ENCODE data around the gene KAT6B. TPM values are rescaled to one million over a fixed set of nuclear protein-coding genes. Genes with fewer than 3 reads are reported as not detected.
A peak's percentile ranks its signal among the peaks of the same experiment; 100 is the strongest.
"Not testable (repeated sequence)": the region's sequence is repeated elsewhere in the genome, so short reads cannot be mapped to it uniquely, and the experiment has no call there.

KAT6B gene
- total RNA-seq, 1 donor from 2014 or later = 62.9 TPM

DNA sequence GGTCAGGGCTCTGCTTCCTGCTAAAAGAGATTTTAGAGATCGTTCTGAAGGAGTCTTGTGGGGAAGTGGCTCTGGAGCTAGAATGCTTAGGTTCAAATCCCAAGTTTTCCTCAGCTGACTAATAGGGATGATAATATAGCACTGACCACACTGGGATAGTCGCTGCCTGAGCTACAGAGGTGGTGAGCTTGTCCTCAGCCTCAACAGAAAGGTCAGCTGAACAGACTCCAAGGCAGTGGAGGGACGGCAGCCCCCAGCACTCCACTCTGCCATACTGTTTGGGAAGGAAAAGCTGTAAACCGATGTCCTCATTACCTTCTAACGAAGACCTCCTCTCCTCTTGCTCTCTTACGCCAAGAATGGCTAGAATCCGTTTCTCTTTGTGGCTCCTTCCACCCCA is 36.2 kb downstream of the KAT6B start:
- DNase-seq = no peak

DNA sequence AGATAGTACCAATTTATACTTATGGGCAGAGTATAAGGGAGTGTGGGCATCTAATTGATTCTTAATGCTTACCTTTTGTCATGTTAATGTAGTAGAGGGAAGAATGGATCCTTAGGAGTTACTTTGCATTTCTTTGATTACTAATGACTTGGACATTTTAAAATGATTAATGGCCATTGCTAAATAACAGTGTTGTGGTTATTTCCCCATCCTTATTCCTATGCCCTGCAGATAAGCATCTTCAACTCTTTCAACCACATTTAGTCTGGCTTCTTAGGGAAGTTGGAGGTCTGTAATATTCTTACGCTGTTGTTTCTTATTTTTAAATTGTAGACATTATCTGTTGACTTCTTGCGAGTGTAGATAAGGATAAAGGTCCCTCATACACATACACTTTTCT is 37.2 kb downstream of the KAT6B start:
- no peak for DNase-seq

DNA sequence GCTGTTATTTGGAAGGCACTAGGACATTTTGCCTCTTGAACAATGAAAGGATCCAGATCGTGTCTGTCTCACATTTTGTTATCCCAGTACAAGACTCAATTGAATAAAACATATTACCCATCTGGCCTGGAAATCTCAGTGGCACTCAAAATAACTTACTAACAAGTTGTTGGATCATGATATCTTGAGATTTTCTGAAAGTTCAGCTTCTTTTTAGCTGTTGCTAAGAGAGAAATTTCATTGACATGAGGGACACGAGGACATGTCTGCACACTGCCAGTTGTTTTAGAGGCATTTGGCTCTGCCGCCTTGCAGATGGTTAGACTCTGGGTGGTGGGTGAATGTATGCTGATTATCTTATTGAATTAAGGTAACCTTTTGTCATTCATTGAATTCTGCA is 41.0 kb downstream of the KAT6B start:
- DNase-seq = no peak

DNA sequence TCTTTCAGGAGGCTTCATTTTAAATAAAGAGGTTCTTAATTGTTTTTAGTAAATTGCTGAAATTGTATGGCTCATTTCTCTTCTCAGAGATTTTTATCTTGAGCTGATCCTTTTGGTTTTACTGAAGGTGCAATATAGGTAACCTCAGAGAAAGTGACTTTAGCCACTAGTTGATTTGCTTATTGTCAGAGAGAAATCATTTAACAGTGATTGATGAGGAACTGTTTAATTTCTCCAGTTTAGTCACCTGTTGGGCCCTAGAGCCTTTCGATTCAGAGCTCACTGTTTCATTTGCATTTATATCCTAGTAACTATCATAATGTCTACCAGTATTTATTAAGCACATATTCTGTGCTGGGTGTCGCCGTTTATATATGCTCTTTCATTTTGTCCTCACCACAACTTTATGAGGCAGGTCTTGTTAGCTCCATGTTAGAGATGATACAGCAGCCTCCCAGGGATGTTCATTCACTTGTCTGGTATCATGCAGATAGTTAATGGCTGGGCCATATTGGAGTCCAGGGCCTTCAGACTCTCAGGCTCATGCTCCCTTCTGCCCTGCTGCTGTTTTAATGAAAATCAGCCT is 42.1 kb downstream of the KAT6B start:
- no peak for DNase-seq

DNA sequence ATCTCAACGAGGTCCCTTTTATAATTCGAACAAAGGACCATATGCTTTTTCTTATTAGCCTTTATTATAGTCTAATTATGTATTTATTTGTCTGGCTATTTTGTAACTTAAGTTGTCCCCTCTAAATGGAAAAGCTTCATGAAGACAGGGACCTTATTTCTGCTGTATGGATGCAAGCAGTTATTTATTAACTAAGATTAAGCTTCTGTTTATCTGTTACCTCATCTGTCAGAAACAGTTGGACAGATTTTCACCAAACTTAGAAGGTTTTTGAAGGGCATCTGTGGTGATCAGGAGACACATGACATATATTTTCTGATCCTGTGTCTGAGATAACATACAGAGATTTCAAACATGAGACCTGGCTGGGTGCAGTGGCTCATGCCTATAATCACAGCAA is 43.2 kb downstream of the KAT6B start:
- no peak for DNase-seq

DNA sequence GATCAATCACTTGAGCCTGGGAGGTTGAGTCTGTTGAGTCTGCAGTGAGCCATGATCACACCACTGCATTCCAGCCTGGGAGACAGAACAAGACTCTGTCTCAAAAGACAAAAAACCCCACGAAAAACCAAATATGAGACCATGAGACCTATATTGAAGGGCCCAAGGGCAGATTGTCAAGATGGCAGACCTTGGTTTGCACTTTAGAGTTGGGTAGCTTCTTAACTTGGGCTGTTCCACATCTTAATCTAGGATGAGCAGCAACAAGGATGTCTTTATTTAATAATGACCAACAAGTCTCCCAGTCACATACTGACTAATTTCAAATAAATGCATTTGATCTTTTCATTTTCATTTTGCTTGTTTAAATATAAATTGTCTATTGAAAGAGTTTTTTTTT is 43.8 kb downstream of the KAT6B start:
- no peak for DNase-seq

DNA sequence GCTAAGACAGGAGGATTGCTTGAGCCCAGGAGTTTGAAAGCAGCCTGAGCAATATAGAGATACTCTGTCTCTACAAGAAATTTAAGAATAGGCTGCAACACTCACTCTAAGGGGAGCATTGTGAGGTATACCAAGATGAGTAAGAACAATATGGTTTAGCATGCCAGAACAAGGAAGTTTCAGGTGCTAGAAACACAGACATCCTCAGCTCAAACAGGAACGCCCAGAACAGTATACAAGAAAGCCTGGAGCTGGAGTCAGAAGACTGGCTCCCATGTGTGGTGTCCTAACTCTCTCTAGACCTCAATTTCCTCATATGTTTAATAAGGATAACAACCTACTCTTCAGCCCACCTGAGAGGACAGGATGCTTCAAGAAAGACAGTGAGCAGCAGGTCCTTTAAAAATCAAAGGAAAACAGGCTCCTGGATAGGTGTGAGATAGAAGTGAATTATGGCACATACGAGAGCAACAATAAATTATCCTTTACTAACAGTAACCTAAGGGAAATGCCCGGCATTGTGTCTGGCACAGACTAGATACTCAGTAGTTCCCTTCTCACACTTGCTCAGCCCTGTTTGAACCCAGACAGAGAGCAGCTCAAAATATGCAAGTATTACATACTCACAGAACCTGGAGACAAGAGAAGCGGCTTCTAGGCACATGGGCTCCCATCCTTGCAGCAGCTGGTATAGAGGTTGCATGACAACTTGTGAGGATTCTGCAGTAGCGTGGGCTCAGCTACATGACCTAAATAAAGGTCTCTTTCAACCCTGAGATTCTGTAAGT is 45.4 kb downstream of the KAT6B start:
- DNase-seq = peak; percentile 22

DNA sequence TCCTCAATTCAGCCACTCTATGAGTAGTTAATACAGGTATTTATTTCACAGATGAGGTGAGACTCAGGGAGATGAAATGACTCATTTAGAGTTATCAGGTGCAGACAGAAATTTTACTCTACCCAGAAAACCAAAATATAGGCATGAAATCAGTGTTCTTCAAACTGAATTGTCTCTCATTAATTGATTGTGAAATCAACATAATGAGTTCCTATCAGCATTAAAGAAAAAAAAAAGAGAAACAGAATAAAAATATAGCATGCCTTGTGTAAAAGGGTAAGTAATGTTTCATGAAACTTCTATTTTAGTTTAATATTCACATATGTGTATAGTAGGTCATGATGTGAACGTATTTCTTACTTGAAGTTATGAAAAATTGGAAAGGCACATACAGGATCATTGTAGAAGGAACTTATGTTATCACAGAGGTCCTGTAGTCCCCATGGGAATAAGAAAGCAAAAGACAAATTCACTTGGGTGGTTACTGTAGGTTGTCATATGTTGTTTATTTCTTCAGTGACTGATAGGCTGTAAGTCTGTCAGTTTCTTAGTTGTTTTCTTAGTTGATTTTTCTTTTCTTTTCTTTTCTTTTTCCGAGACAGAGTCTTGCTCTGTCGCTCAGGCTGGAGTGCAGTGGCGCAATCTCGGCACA is 47.5 kb downstream of the KAT6B start:
- no peak for DNase-seq

DNA sequence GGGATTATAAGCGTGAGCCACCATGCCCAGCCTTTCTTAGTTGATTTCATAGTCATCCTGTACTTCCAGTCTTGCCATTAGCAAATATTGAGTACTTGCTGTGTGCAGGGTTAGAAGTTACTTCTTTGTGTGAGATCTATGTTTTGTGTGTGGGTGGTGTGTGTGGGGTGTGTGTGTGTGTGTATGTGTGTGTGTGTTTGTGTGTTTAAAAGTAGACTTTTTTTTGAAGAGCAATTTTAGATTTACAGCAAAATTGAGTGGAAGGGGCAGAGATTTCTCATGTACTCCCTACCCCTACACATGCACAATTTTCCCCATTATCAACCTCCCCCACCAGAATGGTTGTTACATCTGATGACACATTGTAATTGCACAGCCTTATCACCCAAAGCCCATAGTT is 48.2 kb downstream of the KAT6B start:
- DNase-seq = no peak

DNA sequence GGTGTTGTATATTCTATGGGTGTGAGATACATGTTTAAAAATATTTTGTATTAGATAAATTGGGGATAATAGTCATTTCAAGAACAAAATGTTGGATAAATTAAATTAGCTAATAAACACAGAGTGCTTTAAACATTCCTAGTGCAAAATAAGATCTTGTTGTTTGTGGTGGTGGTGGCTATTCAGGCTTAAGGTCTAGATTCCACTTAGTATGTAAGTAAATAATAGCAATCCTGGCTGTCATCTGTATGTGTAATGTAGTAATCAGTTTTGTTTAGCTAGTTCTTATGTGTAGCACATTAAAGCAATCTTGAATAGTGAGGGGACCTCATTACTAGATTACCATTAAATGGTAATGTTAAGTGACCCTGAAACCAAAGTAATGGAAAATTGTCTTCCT is 48.7 kb downstream of the KAT6B start:
- no peak for DNase-seq

DNA sequence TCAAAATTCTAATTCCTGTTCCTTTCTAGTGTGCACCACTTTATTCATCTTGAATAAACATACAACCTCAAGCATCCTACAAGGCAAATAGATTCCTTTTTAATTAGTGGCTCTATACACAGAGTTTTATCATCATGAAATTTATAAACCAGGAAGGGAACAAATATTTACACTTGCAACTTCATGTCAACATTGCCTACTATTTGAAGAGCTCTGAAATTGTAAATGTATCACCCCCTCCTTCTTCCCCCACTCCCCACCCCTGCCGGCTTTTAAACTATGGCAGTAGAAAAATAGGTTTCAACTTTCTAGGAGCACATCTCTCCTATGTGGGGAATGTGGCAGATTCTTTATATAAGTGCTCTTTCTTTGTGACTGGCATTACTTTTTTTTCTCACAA is 49.6 kb downstream of the KAT6B start:
- no peak for DNase-seq

DNA sequence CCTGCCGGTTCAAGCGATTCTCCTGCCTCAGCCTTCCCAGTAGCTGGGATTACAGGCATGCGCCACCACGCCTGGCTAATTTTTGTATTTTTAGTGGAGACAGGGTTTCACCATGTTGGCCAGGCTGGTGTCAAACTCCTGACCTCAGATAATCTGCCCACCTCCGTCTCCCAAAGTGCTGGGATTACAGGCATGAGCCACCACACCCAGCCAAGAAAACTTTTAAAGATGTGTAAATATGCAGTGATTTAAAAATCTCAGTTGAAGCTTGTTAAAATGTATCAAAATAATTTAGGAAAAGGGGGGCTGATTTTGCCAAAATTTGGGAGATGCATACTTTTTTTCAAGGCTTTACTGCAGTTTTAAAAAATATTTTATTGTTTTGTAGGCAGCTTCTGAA is 50.7 kb downstream of the KAT6B start:
- not testable (repeated sequence) for DNase-seq

DNA sequence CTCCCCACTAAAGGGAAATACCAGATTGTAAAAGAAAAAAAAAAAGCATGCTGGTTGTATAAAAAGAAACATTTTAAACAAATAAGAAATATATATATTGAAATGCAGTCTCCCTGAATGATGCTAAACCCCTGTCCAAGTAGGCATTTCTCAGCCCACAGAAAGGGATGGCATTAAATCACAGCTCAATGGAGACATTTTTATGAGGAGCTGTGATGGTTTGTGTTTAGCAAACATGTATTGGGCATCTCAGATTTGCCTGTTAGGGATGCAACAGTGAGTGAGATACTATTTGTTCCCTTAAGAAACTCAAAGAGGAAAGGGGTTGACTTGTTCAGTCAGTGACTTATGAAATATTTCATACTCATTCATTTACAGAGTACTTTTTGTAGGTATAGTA is 51.5 kb downstream of the KAT6B start:
- DNase-seq = no peak

DNA sequence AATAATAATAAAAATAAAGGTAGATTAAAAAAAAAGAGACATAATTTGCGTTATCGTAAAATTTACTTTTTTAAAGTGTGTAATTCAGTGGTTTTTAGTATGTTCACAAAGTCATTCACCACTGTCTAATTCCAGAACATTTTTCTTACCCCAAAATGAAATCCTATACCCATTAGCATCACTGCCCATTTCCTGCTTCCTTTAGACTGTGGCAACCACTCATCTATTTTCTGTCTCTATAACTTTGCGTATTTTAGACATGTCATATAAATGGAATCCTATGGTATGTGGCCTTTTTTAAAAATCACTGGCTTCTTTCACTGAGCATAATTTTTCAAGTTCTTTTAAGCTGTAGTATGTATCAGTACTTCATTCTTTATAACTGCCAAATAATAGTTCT is 53.6 kb downstream of the KAT6B start:
- no peak for DNase-seq

DNA sequence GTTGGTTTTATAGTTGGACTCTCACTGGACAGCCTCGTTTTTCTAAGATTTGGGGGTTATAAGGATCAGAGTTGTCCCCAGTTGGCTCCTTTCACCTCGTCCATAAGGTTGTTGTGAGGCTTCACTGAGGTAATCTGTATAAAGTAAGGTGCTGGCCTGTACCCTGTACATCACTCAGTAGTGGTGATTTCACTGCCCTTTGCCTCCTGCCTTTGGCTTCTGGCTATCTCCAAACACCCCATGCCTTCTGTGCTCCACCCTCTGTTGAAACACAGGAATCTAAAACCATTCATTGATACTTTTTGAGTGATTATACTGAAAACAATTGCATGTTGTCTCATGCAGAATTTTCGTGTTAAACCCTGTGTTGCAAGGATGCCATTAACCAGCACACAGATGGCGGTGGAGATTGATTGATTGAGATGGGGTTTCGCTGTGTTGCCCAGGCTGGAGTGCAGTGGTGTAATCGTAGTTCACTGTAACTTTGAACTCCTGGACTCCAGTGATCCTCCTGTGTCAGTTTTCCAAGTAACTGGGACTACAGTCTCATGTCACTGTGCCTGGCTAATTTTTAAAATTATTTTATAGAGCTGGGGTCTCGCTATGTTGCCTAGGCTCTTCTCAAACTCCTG is 55.0 kb downstream of the KAT6B start:
- DNase-seq = no peak

DNA sequence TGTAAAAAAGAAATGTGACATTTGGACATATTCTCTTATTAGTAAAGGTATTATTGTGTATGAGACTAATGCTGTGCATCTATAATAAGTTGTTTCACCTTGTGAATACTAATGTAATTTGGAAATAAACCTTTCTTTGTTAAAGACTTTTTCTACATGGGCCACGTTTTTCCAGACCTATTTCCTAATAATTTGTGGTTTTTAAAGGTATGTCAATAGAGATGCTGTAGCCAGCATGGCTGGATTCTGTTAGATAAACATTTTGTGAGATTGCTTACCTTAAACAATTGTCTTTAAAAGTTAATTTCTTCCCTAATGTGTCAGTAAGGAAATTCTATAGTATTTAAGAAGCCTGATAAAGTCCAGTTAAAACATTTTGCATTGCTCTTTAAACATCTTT is 56.0 kb downstream of the KAT6B start:
- no peak for DNase-seq

DNA sequence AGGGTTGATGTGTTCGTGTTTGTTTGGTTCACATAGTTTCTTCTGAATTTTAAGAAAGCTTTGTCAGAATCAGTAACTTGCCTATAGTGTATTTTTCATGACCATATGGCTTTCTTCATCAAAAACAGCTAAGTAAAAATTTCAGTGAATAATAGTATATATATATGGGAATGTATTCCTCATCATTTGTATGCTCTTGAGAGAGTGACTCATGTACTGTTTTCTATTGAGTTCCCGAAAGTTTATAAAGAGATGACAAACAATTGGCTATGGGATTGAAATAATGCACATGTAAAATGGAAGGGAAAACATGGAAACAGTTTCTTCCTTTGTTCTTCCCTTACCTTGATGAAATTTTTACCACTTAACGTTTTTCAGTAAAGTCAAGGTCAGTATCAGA is 56.4 kb downstream of the KAT6B start:
- no peak for DNase-seq

DNA sequence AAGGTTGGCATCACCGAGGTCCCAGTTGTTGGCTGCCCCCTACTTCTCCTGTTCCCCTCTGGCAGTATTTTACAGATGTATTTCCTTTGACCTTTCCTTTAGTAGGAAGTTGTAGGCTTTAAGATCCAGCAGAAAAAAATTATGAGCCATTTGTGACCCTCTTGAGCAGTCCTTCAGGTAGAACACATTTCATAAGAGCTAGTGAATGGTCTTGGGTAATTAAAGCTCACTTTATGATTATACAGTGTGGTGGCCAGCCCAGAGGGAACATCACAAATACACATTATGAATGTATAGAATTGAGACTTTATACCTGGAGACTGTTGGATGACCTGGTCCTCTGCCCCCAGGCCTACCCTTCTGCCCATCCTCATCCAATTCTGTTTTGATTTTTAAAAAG is 57.0 kb downstream of the KAT6B start:
- DNase-seq = no peak

DNA sequence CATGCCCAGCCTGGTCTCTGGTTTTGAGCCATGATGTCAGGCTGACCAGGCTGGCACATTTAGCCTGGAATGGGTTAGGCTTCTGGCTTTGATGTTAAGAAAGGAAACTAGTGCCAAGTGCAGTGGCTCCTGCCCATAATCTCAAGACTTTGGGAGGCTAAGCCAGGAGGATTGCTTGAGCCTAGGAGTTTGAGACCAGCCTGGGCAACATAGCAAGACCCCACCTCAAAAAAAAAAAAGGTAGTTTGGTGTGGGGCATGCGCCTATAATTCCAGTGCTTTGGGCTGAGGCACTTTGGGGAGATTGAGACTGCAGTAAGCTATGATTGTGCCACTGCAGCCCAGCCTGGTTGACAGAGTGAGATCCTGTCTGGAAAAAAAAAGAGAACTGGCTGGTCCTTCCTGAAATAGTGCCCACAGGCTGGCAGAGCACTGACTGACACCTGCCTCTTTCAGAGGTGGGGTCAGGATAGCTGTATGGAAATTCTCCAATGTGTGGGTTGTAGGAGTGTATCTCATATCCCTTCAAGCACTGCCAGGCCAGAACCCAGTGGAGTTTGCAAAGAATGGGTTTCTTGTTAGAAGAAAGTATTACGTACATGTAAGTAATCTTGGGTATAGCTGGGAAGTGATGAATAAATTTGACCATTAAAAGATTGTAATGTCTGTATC is 61.3 kb downstream of the KAT6B start:
- no peak for DNase-seq

DNA sequence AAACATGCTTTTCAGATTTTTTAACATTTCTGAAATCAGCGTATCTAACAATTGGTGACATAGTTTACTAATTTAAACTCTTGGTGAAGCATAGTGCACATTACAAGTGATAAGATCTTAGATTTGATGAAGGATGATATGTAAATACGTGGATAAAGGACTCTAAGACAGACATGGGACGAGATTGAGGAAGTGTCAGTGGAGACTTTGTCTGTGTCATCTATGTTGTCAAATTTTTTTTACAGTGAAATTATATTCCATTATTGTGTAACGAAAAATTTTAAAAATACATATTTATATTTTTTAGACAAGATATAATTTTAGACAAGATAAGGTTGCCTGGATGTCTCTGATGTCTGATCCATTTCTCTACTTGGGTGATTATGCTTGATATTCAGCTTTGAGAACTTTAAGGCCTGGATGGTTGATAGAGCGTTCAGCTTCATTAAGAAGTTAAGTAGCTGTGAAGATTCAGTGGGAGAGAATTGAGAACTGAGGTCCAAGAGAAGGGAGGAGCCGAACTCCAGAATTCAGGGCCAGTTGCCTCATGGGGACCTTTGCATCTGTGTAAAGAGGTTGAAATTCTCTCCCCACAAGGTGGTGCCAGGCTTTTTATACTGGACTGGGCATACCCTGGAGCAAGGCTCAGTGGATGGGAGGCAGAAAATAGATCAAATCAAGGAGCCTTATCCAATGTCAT is 62.7 kb downstream of the KAT6B start:
- no peak for DNase-seq

DNA sequence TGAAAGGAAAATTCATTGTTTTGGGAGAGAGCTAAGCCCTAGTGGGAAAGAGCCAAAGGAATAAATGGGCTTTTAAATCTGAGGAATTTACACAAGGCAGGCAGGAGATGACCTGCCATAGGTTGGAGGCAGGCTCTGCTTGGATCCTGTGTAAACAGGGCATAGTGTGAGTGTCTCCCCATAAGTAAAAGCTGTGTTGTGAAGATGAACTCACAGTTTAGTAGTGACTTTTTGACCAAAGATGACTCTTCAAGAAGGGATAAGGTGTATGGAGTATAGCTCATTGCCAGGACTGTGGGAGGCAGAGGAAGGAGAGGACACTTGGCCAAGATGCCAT is 63.2 kb downstream of the KAT6B start:
- DNase-seq = no peak

DNA sequence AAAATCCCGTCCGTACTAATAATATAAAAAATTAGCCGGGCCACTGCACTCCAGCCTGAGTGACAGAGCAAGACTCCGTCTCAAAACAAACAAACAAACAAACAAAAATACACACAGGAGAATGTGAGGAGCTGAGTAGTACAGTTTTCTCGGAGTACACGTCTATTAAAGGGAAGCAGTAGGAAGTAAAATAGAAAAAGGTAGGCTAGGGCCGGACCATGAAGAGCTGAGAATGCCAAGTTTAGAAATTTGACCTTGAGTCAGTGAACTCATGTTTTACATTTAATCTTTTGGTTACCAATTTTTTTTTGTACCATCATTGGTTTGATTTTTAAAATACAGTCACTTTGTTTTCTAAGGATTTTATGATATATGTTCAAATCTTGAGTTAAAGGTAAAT is 64.1 kb downstream of the KAT6B start:
- DNase-seq = no peak
